ENCODE results near the gene SBK2. TPM values are rescaled to one million over a fixed set of nuclear protein-coding genes. Genes with fewer than 3 reads are reported as not detected.

The SBK2 gene
- total RNA-seq, 1 donor from 2014 or later, result not detected

DNA sequence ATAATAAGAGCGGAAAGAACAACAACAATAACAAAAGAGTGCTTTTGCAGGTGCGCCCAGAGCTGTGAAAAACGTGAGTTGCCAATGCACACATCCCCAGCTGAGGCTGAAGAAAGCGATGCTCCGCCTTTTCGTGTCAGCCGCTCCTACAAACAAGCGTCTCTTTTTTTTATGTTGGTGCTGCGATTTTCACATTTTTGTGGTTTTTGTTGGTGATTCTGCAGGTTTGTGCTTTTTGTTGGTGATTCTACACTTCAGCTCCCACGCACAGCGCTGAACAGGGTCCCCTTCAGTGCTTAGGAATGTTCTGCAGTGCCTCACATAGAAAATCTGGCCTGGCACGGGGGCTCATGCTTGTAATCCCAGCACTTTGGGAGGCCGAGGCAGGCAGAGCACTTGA lies 15.7 kb upstream of the SBK2 start:
- Histone ChIP-seq H3K9me3 (no peaks in the 10 kb centered on the region), H3K4me3 (no peak overlapping the region), H3K4me1 (no peaks in the 10 kb centered on the region), H3K27ac (no peak overlapping the region), H3K27me3 (no peaks in the 10 kb centered on the region), H3K36me3 (no peaks in the 10 kb centered on the region)
- ATAC-seq (no peak), DNase-seq (no peak)
- TF ChIP-seq, protein P1, sequence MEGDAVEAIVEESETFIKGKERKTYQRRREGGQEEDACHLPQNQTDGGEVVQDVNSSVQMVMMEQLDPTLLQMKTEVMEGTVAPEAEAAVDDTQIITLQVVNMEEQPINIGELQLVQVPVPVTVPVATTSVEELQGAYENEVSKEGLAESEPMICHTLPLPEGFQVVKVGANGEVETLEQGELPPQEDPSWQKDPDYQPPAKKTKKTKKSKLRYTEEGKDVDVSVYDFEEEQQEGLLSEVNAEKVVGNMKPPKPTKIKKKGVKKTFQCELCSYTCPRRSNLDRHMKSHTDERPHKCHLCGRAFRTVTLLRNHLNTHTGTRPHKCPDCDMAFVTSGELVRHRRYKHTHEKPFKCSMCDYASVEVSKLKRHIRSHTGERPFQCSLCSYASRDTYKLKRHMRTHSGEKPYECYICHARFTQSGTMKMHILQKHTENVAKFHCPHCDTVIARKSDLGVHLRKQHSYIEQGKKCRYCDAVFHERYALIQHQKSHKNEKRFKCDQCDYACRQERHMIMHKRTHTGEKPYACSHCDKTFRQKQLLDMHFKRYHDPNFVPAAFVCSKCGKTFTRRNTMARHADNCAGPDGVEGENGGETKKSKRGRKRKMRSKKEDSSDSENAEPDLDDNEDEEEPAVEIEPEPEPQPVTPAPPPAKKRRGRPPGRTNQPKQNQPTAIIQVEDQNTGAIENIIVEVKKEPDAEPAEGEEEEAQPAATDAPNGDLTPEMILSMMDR (IDR thresholded peaks at IDR 0.05), result no peak
- intact Hi-C loops (cut with DNase I), result no loop called here

DNA sequence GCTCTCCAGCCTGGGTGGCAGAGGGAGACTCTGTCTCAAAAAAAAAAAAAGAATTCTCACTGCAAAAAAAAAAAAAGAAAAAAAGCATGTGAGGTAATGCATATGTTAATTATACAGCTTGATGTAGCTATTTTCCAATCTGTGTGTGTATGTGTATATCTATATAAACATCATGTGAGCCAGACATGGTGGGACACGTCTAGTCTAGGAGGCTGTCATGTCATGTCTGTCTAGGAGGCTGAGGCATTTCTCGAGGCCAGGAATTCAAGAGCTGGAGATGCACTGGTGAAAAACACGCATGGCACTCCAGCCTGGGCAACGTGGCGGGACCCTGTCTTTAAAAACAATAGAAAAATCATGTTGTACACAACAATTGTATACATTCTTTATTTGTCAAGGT lies 15.3 kb upstream of the SBK2 start:
- intact Hi-C loops (cut with DNase I), result no loop called here
- no peaks in the 10 kb centered on the region for H3K27me3 ChIP-seq
- no peak for ATAC-seq
- no peaks in the 10 kb centered on the region for H3K4me1 ChIP-seq
- no peak overlapping the region for H3K4me3 ChIP-seq
- no peak overlapping the region for H3K27ac ChIP-seq
- TF ChIP-seq, protein P1 (IDR thresholded peaks at IDR 0.05), result no peak
- no peaks in the 10 kb centered on the region for H3K9me3 ChIP-seq
- DNase-seq, result no peak
- H3K36me3 ChIP-seq, result no peaks in the 10 kb centered on the region

DNA sequence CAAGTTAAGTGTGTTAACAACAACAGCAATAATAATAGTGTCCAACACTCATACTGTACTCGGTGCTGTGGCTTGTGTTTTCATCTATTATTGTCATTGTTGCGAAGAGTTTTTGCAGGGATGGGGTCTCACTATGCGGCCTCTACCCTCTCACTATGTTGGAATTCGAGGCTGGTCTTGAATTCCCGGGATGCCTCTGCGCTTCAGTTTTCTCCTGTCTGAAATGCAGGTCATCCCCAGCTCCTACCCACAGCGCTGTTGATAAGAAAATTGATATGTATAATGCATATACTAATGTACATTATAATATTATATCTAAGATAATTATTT lies 13.4 kb upstream of the SBK2 start:
- intact Hi-C loops (cut with DNase I), result no loop called here
- no peak overlapping the region for H3K4me3 ChIP-seq

DNA sequence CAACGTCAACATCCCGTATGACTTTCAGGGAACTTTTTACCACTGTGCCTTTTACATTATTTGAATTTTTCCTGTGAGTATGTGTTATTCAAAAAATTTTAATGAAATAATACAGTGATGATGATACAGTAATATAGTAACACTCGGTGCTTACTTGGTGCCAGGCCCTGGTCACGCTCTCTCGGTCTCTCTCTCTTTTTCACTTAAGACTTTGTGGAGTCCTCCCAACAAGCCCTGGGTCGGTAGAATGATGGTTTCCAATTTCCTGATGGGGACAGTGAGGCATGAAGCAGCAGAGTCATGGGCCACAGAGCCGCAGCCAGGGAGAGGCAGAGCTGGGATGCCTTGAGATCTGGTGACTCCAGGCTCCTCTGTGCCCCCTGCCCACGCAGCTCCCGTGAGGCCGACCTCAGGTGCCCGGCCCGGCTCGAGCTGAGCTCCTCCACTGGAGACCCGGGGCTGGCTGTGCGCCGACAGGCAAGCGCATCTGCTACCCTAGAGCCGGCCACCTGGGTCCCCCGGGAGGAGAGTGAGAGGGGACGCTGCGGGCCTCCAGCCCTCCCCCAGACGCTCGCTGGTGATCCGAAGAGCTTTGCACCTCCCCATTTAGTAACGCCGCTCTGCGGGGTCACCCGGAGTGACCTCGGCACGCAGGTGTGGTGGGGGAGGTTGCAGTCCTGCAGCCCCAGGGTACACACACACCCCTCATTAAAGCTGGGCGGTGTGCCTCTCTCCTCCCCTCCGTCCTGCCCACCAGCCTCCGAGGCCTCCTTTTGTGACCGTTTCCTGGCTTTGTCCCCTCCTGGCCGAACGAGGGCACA lies 12.8 kb upstream of the SBK2 start:
- Histone ChIP-seq H3K9me3 (no peaks in the 10 kb centered on the region), H3K36me3 (no peaks in the 10 kb centered on the region), H3K4me1 (no peaks in the 10 kb centered on the region), H3K27me3 (no peaks in the 10 kb centered on the region), H3K27ac (no peak overlapping the region), H3K4me3 (no peak overlapping the region)
- TF ChIP-seq, protein P1 (IDR thresholded peaks at IDR 0.05), result no peak
- ATAC-seq, result peak; percentile 35
- intact Hi-C loops (cut with DNase I), result no loop called here
- DNase-seq, result no peak

More for the DNA sequence above, 13.4 kb upstream of the SBK2 start:
- ATAC-seq, result no peak
- Histone ChIP-seq H3K27ac (no peak overlapping the region), H3K9me3 (no peaks in the 10 kb centered on the region), H3K4me1 (no peaks in the 10 kb centered on the region), H3K36me3 (no peaks in the 10 kb centered on the region), H3K27me3 (no peaks in the 10 kb centered on the region)
- TF ChIP-seq, protein P1 (IDR thresholded peaks at IDR 0.05), result no peak
- no peak for DNase-seq

DNA sequence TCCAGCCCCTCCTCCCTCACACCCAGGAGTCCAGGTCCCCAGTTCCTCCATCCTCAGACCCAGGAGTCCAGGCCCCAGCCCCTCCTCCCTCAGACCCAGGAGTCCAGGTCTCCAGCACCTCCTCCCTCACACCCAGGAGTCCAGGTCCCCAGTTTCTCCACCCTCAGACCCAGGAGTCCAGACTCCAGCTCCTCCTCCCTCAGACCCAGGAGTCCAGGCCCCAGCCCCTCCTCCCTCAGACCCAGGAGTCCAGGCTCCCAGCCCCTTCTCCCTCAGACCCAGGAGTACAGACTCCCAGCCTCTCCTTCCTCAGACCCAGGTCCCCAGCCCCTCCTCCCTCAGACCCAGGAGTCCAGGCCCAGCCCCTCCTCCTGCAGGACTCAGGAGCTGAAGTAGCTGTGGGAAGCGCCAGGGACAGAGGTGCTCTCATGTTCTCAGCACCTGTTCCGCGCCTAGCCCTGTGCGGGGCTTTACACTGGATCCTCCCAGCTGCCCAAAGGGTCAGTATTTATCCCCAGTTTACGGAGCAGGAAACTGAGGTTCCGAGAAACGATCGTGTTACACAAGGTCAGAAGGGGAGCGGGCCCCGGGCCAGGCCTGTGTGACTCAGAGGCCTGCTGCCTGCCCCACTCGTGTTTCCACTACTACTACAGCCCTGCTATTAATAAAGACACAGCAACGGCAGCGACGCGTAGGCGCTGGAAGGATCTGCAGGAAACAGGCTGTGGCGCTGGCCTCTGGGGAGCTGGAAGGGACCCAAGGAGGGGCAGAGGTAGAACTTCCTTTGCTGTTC lies 10.1 kb upstream of the SBK2 start:
- H3K9me3 ChIP-seq, result no peaks in the 10 kb centered on the region
- H3K4me3 ChIP-seq, result no peak overlapping the region
- no peaks in the 10 kb centered on the region for H3K36me3 ChIP-seq
- no peaks in the 10 kb centered on the region for H3K27me3 ChIP-seq
- H3K4me1 ChIP-seq, result no peaks in the 10 kb centered on the region
- peak overlapping the region; percentile 65 for H3K27ac ChIP-seq
- peak; percentile 89 for ATAC-seq
- TF ChIP-seq, protein P1 (IDR thresholded peaks at IDR 0.05), result no peak
- peak; percentile 91 for DNase-seq
- intact Hi-C loops (cut with DNase I), result no loop called here

Measured in upper lobe of right lung (tissue), 1 donor.